Glomerular endothelial cell (primary cell): ENCODE data around the gene MRPL21. TPM values are rescaled to one million over a fixed set of nuclear protein-coding genes. Genes with fewer than 3 reads are reported as not detected.
"Not testable (repeated sequence)": the region's sequence is repeated elsewhere in the genome, so short reads cannot be mapped to it uniquely, and the experiment has no call there.

Experiments
- DNase-seq: peaks from one replicate; pipeline ENCODE4 v3.0.0-alpha.2; 2011; ENCODE audit warnings: low read depth, low spot score; ENCODE audit errors: extremely low read depth
- total RNA-seq: library from RNA; depleted of rRNA; stranded (reverse); fragments of >200 nt; gene quantifications from 2 replicates; pipeline ENCODE4 v1.2.3, GENCODE V29; 2015

The MRPL21 gene
- total RNA-seq, 1 donor from 2014 or later: 47.5 TPM

DNA sequence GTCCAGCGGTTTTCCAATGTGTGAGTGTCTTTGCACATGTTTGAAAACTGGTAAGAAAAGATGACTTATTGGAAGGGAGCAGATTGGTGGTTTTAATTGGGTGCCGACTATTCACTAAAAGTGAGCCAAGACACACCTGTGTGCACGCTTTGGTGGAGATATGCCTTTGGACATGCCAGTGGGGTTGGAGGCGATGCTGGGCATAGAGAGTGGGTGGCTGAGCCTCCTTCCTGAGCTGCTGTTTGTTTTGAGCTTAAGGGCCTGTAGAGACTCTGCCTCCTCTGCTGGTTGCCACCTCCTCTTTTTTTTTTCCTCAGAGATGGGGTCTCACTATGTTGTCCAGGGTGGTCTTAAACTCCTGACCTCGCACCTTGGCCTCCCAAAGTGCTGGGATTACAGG, 9.6 kb upstream of the MRPL21 start:
- DNase-seq: no peak

DNA sequence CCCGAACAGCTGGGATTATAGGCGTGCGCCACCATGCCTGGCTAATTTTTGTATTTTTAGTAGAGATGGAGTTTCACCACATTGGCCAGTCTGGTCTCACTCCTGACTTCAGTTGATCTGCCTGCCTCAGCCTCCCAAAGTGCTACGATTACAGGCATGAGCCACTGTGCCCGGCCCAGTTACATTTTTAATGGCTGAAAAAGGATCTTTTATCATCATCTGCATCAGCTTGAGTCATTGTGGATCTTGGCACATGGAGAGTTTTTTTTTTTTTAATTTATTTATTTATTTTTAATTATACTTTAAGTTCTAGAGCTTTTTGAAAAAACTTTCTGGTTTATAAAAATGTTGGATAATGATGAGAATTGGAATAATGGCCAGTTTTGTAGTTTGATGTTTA, 8.6 kb upstream of the MRPL21 start:
- no peak for DNase-seq

DNA sequence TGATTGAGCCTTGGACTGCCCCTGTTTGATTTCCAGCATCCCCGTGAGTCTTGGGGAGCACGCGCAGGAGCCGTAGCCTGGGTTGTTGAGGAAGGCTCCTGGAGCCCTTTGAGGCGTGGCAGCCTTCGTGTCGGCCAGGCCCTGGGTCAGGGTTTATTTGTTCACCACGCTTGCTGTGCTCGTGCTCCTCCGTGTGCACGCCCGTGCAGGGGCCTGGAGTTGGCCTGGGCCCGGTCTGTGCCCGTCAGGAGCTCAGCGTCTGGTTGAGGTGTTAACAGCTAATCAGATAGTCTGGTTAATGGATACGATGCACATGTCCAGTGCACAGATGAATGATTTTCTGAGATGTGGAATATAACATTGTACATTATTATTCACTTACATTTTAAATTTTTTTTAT, 8.1 kb upstream of the MRPL21 start:
- no peak for DNase-seq

DNA sequence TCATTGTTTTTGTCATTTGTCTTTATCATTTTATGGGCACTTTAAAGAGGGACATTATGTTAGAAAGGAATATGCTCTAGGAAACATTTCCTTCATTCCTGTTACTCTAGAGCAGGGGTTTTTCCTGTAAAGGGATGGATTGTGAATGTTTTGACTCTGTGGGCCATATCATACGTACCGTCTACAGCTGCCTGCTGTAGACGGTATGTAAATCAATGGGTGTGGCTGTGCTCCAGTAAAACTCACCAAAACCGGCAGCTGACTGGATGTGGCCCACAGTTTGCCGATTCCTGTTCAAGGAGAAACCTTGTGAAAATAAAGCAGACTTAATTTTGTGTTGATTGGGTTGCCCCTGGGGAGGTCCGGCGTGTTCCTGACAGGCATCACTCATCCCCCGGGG, 7.3 kb upstream of the MRPL21 start:
- no peak for DNase-seq

DNA sequence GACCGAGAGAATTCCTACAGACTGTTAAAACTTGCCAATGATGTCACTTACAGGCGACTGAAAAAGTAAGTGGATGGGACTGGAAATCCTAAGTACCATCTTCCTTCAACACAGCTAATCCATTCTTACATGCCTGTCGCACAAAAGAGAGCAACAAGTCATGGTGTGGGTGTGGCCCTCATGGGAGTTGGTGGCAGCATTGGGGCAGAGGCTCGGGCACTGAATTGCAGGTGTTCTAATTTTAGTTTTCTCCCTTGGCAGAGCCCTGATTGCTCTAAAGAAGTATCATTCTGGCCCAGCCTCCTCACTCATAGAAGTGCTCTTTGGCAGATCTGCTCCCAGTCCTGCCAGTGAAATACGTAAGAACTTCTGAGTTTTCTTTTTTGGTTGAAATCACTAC, 4.6 kb upstream of the MRPL21 start:
- DNase-seq: no peak

DNA sequence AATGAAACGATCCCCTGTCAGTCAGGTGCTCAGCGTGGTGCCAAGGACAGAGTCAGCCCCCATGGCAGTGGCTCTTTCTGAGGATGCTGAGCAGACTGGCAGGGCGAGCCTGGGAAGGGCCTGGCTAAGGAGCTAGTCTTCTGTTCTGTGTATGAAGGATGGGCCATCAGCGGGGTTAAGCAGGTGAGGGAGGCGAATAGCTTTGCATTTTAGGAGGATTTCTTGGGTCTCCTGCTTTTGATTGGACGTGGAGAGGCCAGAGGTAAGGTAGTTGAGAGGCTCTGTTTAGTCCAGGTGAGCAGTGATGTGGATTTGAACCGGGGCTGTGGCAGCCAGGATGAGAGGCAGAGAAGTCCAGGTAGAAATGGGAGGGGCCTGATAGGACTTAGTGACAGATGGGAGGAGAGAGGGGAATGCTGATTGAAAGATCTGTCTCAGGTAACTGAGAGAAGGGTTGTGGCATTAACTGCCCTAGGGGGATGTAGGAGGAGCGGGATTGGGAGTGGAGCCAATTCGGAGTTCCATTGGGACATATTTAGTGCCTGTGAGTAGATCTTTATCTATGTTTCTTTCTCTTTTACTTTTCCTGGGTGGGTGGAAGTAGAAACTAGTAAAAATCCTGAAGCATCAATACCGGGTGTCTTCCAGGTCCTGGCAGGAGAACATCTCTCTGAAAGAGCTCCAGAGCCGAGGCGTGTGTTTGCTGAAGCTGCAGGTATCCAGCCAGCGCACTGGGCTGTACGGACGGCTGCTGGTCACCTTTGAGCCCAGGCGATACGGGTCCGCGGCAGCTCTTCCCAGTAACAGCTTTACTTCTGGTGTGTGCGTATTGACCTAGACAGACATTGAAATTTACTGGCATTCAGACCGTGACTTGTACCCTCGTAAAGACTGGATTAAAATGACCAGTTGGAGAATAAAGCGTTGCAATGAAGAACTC, 2.1 kb upstream of the MRPL21 start:
- DNase-seq: no peak

DNA sequence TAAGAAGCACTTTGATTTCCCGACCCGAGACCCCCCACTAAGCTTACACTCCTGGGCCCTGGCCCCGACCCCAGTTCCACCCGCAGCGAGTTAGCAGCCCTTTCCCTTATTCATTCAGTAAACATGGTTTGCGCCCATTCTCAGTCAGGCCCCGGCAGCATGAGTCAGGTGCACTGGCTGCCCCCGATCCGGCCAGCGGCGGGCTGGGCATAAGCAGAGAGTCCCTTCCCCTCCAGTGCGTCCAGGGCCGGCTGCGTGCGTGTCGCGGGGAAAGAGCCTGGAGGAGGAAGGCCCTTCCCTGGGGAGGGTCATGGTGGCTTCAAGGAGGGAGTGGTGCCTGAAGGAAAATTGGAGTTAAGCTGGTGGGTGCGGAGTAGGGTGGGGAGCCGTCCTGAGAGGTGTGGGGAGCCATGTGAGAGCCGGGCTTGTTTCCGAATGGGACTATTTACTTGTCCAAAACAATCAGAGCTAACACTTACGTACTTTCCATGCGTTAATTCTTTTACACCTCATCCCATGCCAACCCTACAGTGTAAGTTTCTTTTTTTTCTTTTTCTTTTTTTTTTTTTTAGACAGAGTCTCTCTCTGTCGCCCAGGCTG, 716 bp upstream of the MRPL21 start:
- no peak for DNase-seq

DNA sequence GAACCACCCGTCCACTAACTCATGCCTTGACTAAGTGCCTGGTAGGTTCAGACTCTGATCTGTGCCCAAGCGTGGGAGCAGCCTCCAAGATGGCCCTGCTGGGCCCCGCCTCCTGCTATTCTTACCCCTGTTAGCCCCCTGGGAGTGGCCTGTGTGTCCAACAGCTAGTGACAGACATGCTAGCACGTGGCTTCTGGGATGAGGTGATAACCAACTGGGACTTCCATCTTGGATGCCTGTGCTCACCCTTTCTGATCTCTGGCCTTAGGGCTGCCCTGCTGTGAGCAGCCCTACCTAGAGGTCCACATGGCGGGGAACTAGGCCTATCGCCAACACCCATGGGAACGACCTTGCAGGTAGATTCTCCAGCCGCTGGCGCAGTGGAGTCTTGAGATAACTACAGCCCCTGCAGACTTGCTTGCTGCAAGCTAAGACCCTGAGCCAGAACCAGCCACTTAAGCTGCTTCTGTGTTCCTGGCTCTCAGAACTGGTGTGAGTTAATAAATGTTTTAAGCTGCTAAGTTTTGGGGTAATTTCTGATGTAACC, 2.7 kb downstream of the MRPL21 start:
- no peak for DNase-seq

DNA sequence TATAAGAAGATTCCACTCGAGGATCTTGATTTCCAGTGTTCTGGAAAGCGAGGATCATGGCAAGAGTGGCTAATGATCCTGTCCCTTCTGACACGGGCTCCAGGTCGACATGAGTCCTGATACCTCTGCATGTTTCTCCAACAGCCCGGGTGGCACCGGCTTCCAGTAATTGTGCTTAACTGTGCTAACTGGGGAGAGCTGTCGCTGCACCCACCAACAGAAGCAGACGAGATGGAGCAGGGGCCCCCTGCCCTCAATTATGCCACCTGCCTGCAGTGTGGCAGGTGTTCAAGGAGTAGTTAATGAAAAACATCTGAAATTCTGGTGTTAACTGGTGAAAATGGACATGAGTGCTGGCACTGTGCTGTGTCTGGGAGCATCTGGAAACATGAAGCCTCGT, 6.2 kb downstream of the MRPL21 start:
- DNase-seq: no peak

DNA sequence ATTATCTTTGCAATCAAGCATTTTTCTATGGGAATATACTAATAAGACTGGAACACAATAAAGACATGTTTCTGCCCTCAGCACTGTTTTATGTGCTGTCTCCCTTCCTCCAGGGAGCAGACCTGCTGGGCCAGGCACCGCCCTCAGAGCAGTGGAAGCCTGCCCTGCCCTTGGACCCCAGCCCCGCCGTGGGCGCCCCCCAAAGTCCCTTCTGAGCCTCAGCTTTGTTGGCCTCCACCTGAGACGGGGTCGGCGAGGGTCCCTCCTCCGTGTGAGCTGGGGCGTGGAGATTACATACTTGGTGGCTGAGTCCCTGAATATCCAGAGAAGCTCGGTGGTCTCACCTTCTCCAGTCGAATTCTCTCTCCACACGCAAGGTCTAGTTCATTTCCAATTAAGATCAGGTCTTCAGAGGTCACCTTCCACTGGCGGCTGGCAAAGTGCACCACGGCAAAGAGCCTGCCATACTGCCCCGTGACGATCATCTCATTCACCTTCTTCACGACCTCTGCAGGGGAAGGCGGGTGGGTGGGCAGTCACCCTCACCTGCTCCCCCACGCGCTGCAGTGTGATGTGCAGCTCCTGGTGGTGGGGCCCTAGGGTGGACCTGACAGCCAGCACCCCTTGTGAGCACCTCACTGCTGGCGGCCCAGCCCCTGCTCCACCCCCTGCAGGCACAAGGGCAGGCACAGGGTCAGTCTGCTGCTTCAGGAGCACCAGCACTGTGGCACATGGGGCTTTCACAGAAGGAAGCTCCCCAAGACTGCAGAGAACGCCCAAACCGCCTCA, 7.3 kb downstream of the MRPL21 start:
- no peak for DNase-seq

DNA sequence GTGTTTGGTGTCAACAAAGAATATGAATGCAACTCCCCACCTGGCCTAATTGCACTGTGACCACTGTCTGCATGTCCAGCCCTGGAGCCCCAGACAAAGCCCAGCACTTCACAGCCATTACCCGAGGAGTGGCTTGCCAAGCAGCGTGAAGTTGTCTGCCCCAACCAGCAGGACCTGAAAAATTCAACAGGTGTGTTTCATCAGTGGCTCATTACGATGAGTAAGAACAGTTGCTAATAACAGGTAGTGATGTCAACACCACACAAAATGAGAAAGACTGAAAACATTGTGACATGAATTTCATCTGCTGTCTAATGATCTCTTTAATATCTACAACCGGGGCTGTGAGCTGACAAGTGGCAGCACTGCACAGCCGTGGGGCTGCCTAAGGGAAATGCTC, 10.3 kb downstream of the MRPL21 start:
- DNase-seq: no peak

DNA sequence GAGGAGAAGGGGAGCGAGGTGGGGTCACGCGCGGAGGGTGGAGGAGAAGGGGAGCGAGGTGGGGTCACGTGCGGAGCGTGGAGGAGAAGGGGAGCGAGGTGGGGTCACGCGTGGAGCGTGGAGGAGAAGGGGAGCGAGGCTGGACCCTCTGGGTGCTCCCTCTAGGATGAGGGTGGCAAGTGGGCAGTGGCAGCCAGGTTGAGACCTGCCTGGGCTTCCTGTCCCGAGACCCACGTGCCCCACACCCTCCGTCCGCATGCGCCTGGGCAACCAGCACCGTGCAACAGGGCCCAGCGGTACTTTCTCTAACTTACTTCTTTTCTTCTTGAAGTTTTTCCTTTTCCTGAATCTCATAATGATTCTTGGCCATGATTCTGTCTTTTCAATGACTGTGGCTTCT, 11.1 kb downstream of the MRPL21 start:
- no peak for DNase-seq

DNA sequence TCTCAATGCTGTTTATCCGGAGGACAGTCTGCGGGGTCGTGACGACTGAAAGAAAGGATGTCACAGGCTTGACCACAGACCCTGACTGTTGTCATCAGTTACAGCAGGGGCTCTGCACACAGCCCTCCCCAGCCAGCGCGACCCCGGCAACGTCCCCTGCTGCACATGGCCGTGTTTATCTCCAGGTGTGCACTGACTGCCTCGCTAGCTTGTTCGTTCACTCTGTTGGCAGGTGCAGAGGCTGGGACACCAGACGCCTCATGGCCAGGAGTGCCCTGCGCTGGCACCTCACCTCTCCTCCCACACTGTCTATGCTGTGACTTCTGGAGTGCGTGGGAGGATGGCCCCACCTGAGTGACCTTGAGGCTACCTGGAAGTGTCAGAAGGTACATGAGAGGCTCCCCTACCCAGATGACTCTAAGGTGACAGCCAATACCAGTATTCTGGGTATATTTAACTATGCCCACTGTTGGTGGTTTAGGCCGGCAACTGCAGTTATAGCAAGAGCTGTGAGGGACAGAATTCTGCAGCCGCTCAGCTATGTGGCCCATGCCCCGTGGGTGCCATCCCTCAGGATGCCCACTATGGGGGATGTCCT, 12.2 kb downstream of the MRPL21 start:
- no peak for DNase-seq

DNA sequence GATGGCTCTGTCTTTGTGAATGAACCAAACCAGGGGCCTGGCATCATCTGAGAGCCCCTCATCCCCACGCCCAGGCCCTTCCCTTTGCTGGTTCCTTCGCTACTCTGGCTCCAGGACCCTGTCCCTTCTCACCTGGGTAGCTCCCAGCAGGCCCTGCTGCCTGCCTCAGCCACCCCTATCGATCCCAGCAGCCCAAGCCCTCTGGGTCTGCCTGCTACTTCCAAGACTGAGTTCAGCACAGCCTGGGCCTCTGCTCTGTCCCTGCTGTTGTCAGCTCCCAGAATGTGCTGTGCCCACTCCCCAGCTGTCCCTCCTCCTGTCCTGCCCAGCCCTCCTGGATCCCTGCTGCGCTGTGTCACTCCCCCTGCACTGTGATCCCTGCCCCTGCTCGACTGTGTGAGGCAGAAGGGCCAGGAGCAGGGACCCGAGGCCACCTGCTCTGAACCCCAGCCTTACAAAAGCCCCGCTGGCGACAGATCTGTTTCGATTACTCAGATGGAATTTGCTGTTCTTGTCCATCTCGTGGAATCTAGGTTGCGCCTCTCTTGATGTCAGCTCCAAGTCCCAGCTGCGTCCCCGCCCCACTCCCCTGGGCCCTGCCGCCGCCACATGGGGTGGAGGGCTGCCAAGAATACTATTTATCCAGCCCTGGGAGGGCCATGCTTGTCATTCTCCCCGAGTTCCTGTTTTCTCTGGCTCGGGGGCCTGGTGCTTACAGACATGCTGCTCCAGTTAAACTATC, 13.0 kb downstream of the MRPL21 start:
- no peak for DNase-seq

DNA sequence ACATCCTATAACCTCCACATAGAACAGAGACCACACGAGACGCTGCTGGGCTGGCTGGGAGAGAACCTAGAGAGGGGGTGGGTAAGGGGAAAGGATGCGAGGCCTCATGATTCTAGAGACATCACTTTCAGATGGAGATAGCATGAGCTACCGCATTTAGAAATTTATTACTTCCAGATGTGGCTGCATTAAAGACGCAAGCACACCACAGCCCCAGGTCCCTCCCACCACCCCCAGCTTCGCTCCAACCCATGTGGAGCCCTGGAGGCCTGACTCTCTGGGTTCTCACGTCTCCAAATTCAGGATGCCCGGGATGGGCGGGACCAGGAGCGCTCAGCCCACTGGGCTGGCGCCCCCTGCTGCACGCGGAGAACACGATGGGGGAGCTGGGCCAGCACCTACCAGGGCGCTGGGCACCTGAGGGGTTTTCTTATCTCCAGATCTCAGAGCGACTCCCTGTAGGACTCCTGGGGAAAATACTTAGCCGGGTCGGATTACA, 13.6 kb downstream of the MRPL21 start:
- no peak for DNase-seq

DNA sequence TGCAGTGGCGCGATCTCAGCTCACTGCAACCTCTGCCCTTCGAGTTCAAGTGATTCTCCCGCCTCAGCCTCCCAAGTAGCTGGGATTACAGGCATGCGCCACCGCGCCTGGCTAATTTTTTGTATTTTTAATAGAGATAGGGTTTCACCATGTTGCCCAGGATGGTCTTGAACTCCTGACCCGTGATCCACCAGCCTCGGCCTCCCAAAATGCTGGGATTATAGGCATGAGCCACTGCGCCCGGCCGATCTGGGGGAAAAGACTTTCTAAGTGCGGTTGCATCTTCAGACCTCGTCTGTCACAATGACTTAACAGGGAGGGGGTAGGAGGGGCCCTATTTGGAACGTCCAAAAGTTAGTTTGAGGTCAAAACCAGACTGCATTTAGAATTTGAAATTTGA, 18.8 kb downstream of the MRPL21 start:
- not testable (repeated sequence) for DNase-seq

DNA sequence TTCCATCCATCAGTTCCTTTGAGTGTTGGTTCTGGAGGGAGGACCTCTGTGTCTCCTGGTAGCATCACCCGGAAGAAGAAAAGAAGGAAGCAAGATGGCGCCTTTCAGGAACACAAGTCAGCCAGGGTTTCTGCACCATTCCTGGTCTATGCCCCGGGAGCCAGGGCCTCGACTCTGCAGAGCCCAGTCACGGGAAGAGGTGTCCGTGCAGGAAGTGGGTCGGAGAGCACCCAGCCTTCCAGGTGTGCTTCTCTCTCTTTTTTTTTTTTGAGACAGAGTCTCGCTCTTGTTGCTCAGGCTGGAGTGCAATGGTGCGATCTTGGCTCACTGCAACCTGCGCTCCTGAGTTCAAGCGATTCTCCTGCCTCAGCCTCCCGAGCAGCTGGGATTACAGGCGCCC, 21.2 kb downstream of the MRPL21 start:
- DNase-seq: no peak

DNA sequence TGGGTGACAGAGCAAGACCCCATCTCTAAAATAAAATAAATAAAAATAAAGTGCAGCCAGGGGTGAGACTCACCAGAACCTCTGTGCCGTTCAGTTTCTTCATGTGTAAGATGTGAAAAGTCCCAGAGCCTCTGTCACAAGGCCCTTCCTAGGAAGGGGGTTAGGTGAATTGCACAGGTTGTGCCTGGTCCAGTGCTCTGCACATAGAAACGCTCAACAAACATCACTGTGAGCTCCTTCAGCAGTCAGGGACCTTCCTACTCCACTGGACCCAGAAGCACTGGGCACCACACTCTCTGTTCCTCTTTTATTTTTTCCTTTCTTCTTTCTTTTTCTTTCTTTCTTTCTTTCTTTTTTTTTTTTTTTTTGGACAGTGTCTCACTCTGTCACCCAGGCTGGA, 22.3 kb downstream of the MRPL21 start:
- no peak for DNase-seq

DNA sequence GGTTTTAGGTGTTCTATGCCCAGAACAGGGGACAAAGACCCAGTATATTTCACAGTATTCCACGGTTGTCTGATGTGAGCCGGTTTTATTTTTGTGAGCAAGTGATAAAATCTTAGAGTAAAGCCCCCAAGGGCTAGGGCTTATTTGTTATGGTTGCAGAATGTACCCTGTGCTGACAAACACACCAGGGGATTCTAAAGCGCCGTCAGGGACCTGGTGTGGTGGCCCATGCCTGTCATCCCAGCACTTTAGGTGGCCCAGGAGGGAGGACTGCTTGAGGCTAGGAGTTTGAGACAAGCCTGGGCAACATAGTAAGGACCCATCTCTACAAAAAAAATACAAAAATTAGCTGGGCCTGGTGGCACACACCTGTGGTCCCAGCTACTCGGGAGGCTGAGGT, 22.8 kb downstream of the MRPL21 start:
- no peak for DNase-seq

DNA sequence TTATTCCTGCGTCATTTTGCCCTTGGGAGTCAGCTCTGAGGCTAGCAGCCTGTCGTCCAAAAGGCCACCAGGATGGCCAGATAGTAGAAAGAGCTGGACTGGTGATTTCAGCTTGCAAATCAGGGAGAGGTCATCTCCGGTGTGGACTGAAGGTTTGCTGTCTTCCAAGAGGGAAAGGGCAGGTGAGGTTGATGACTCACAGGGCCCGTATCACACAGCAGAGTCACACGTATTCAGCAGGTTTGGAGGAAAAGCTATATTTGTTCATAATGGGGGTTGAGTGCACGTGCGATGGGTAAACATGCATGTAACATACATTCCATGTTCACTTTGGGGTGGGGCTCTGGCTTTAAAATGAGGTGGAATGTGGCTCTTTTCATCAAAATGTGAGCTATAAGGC, 25.6 kb downstream of the MRPL21 start:
- DNase-seq: no peak
